HG03139 (cell line): ENCODE measurements around the gene AKAP3.

ENCODE experiments used
- ATAC-seq: cut with Tn5 transposase; IDR thresholded peaks from one replicate; pipeline ENCODE4 v1.9.1; 2021; ENCODE audit not compliant: unreplicated experiment

The AKAP3 gene

GRCh38 chr12:4648501-4649357 is at the start of gene AKAP3, which contains the start of gene NDUFA9:
AKAP3 (minus strand) TSS chr12:4649051; CDS start chr12:4638196, 10,855 bp downstream.
NDUFA9 (plus strand) TSS chr12:4649114; CDS start chr12:4649127, 13 bp downstream.
- ATAC-seq = peak; percentile 69

- ATAC-seq = no peak
Measured at GRCh38 chr12:4690760-4691159, 41.9 kb upstream of the AKAP3 start.

GRCh38 chr12:4685317-4685716 is 36.5 kb upstream of the AKAP3 start:
- no peak for ATAC-seq

- no peak for ATAC-seq
Measured at GRCh38 chr12:4681732-4682131, 32.9 kb upstream of the AKAP3 start.

- ATAC-seq = no peak
Measured at GRCh38 chr12:4679711-4680110, 30.9 kb upstream of the AKAP3 start.

- ATAC-seq = no peak
Measured at GRCh38 chr12:4665236-4665635, 16.4 kb upstream of the AKAP3 start.

- no peak for ATAC-seq
Measured at GRCh38 chr12:4663971-4664505, 15.2 kb upstream of the AKAP3 start.

- no peak for ATAC-seq
Measured at GRCh38 chr12:4653691-4654090, 4.8 kb upstream of the AKAP3 start.

GRCh38 chr12:4653257-4653656 is 4.4 kb upstream of the AKAP3 start:
- ATAC-seq = no peak

GRCh38 chr12:4649358-4649661 is 459 bp upstream of the AKAP3 start:
- no peak for ATAC-seq

GRCh38 chr12:4648104-4648500 is 749 bp downstream of the AKAP3 start:
- ATAC-seq = no peak

- ATAC-seq = no peak
Measured at GRCh38 chr12:4645023-4645422, 3.8 kb downstream of the AKAP3 start.

- no peak for ATAC-seq
Measured at GRCh38 chr12:4643747-4644146, 5.1 kb downstream of the AKAP3 start.

- ATAC-seq = no peak
Measured at GRCh38 chr12:4630262-4630661, 18.6 kb downstream of the AKAP3 start.

GRCh38 chr12:4628406-4628805 is 20.4 kb downstream of the AKAP3 start:
- ATAC-seq = no peak

- no peak for ATAC-seq
Measured at GRCh38 chr12:4626543-4626942, 22.3 kb downstream of the AKAP3 start.

GRCh38 chr12:4621511-4621910 is 27.3 kb downstream of the AKAP3 start:
- no peak for ATAC-seq

- ATAC-seq = no peak
Measured at GRCh38 chr12:4615667-4616066, 33.2 kb downstream of the AKAP3 start.

- no peak for ATAC-seq
Measured at GRCh38 chr12:4610481-4610880, 38.4 kb downstream of the AKAP3 start.

GRCh38 chr12:4609071-4609470 is 39.8 kb downstream of the AKAP3 start:
- ATAC-seq = no peak

GRCh38 chr12:4607056-4607455 is 41.8 kb downstream of the AKAP3 start:
- no peak for ATAC-seq

- peak; percentile 92 for ATAC-seq
Measured at GRCh38 chr12:4604684-4605193, 44.1 kb downstream of the AKAP3 start.
